Astrocyte of the cerebellum (primary cell): ENCODE data around the gene EIF2B2.

Experiments used
- DNase-seq: peaks from one replicate; pipeline ENCODE4 v3.0.0-alpha.2; 2011; ENCODE audit warnings: low read depth
- H3K4me3 ChIP-seq: 2 replicates; pipeline ENCODE4 v1.5.1; 2011; ENCODE audit warnings: mild to moderate bottlenecking, low read depth, low read length, moderate library complexity
- CTCF ChIP-seq: IDR thresholded peaks from 2 replicates; pipeline ENCODE4 v1.5.1; 2012; ENCODE audit warnings: low read length, low read depth, moderate library complexity, mild to moderate bottlenecking; ENCODE audit errors: missing control alignments
- in situ Hi-C: cut with HindIII; loops from 2 replicates; pipeline ENCODE4 v1.10.0; 2017; ENCODE audit warnings: low sequenced_read_pairs

The EIF2B2 gene

GRCh38 chr14:75002392-75003249 lies at the start of gene EIF2B2:
Gene EIF2B2 (plus strand): TSS chr14:75002921. CDS start chr14:75002991, 70 bp downstream.
- H3K4me3 ChIP-seq = peak within 1 kb of the TSS; percentile 82
- TF ChIP-seq CTCF = no peak
- in situ Hi-C loops = no loop called here
- peak; percentile 86 for DNase-seq

GRCh38 chr14:74953686-74954085 lies 49.0 kb upstream of the EIF2B2 start:
- H3K4me3 ChIP-seq = peak overlapping the region; percentile 51
- in situ Hi-C loops = no loop called here
- TF ChIP-seq CTCF = no peak
- DNase-seq = no peak

- in situ Hi-C loops = no loop called here
- no peak for TF ChIP-seq CTCF
- peak overlapping the region; percentile 51 for H3K4me3 ChIP-seq
Observed at GRCh38 chr14:74954232-74954946, 48.3 kb upstream of the EIF2B2 start.

GRCh38 chr14:74954947-74955228 lies 47.8 kb upstream of the EIF2B2 start:
- in situ Hi-C loops = no loop called here
- DNase-seq = no peak
- no peak for TF ChIP-seq CTCF
- H3K4me3 ChIP-seq = peak overlapping the region; percentile 51

More at GRCh38 chr14:74954232-74954946, 48.3 kb upstream of the EIF2B2 start:
- DNase-seq = no peak

GRCh38 chr14:74955229-74956026 lies 47.3 kb upstream of the EIF2B2 start, which contains the start of gene PGF:
Gene PGF (minus strand): TSS chr14:74955597. CDS start chr14:74955242, 355 bp downstream.
- no peak for DNase-seq

More at GRCh38 chr14:74955229-74956026, 47.3 kb upstream of the EIF2B2 start, which contains the start of gene PGF:
- in situ Hi-C loops = no loop called here
- no peak for TF ChIP-seq CTCF
- peak within 1 kb of the TSS; percentile 51 for H3K4me3 ChIP-seq
